Upper lobe of left lung (tissue), 6 donors: Measurements from ENCODE around the gene KCNG2. TPM values are rescaled to one million over a fixed set of nuclear protein-coding genes. Genes with fewer than 3 reads are reported as not detected.

Experiments used
- ATAC-seq, 2 donors: fragments of 200-7000 bp; cut with Tn5 transposase; one replicate each; pipeline ENCODE4 v1.9.1; 2022; ENCODE audit warnings: mild to moderate bottlenecking in 2 of 2, moderate library complexity in 2 of 2; ENCODE audit not compliant: low FRiP score in 2 of 2
- DNase-seq, 2 donors: peaks; one replicate each; pipeline ENCODE4 v3.0.0-alpha.2; 2019 to 2020
- H3K27ac ChIP-seq, 4 donors: fragments of 200-600 bp; sonication (generic); one replicate each; pipeline ENCODE4 v1.5.1; 2016 to 2019
- H3K27me3 ChIP-seq, 4 donors: fragments of 200-600 bp; sonication (generic); one replicate each; pipeline ENCODE4 v1.5.1; 2017 to 2019
- H3K36me3 ChIP-seq, 4 donors: fragments of 200-600 bp; sonication (generic); one replicate each; pipeline ENCODE4 v1.5.1; 2016 to 2019
- H3K4me1 ChIP-seq, 4 donors: fragments of 200-600 bp; sonication (generic); one replicate each; pipeline ENCODE4 v1.5.1; 2018 to 2019
- H3K4me3 ChIP-seq, 4 donors: fragments of 200-600 bp; sonication (generic); one replicate each; pipeline ENCODE4 v1.5.1; 2017 to 2019; ENCODE audit warnings: mild to moderate bottlenecking in 2 of 4, moderate library complexity in 1 of 4
- H3K9me3 ChIP-seq, 4 donors: fragments of 200-600 bp; sonication (generic); one replicate each; pipeline ENCODE4 v1.5.1; 2018 to 2019
- CTCF ChIP-seq, 6 experiments: fragments of 450-650 bp in 4 of 6; fragments of 200-600 bp in 2 of 6; sonication (generic) in 2 of 6; IDR thresholded peaks; one replicate each; pipeline ENCODE4 v1.5.1; 2016 to 2019; ENCODE audit warnings: antibody characterized with exemption in 6 of 6
- EP300 ChIP-seq, 4 donors: sonication (generic); formaldehyde crosslinking; IDR thresholded peaks; one replicate each; pipeline ENCODE4 v1.5.1; 2017; ENCODE audit warnings: antibody characterized with exemption in 4 of 4, control low read depth in 2 of 4
- POLR2A ChIP-seq, 4 donors: fragments of 450-650 bp; IDR thresholded peaks; one replicate each; pipeline ENCODE4 v1.5.1; 2016 to 2017; ENCODE audit warnings: antibody characterized with exemption in 4 of 4, mild to moderate bottlenecking in 2 of 4
- POLR2AphosphoS5 ChIP-seq, 2 donors: sonication (generic); formaldehyde crosslinking; IDR thresholded peaks; one replicate each; pipeline ENCODE4 v1.5.1; 2017; ENCODE audit warnings: antibody characterized with exemption in 2 of 2
- WGBS, 2 donors: methylation state at CpG; one replicate each; pipeline ENCODE4 v1.1.5; 2017 to 2018; 5-methylcytosine and 5-hydroxymethylcytosine counted together
- total RNA-seq, 6 donors: library from RNA; depleted of rRNA in 4 of 6; stranded (reverse); fragments of >200 nt in 4 of 6; gene quantifications; one replicate each; pipeline versions ENCODE4 v1.1.0 to v1.2.1, GENCODE V29; 2016 to 2021
- donor health status: DM: no; HTN: no; CAD: no; lungs with moderate emphysema.
- donor health status: DM: no; HTN: yes; CAD: no; lungs with severe emphysema.

The KCNG2 gene
- total RNA-seq, 6 donors from 2014 or later, result 0.49 to 1.1 (median 0.73) TPM; not detected in 2

GRCh38 chr18:79792096-79792987 is 5.4 kb upstream of the KCNG2 start:
- Histone ChIP-seq H3K27ac (peak overlapping the region; percentile 65 to 84 (median 76)), H3K4me1 (peaks cover 16 to 39% (median 25%) of the 10 kb centered on the region in 4 donors), H3K4me3 (peak overlapping the region in 2 of 4 donors; percentile 6), H3K36me3 (no peaks in the 10 kb centered on the region), H3K9me3 (no peaks in the 10 kb centered on the region), H3K27me3 (peaks cover 0 to 18% (median 13%) of the 10 kb centered on the region in 4 donors)
- no peak for TF ChIP-seq POLR2AphosphoS5 (IDR thresholded peaks at IDR 0.05)
- TF ChIP-seq EP300 (IDR thresholded peaks at IDR 0.05), result no peak
- TF ChIP-seq POLR2A (IDR thresholded peaks at IDR 0.05), result no peak
- no peak for TF ChIP-seq CTCF (IDR thresholded peaks at IDR 0.05)
- peak; percentile 20 to 61 for DNase-seq
- 66 to 75% methylated on average over 46 of the region's 46 CpGs for WGBS, 2 donors
- ATAC-seq, result peak in 1 of 2 donors; percentile 2

- 59 to 68% methylated on average over 4 of the region's 4 CpGs for WGBS, 2 donors
- DNase-seq, result peak in 1 of 2 donors; percentile 48
- peaks cover 0 to 20% (median 12%) of the 10 kb centered on the region in 4 donors for H3K27me3 ChIP-seq
Observed at GRCh38 chr18:79792988-79793355, 4.8 kb upstream of the KCNG2 start.

GRCh38 chr18:79794846-79795245 is 2.9 kb upstream of the KCNG2 start:
- H3K27ac ChIP-seq, result no peak overlapping the region
- ATAC-seq (no peak), DNase-seq (peak in 1 of 2 donors; percentile 46)
- WGBS, 2 donors, result 68 to 86% methylated on average over 17 of the region's 17 CpGs
- H3K9me3 ChIP-seq, result no peaks in the 10 kb centered on the region
- H3K36me3 ChIP-seq, result no peaks in the 10 kb centered on the region
- TF ChIP-seq POLR2AphosphoS5 (IDR thresholded peaks at IDR 0.05) (peak in 1 of 2 donors; percentile 52), CTCF (IDR thresholded peaks at IDR 0.05) (no peak)
- peaks cover 0 to 30% (median 11%) of the 10 kb centered on the region in 4 donors for H3K27me3 ChIP-seq
- H3K4me3 ChIP-seq, result no peak overlapping the region
- peaks cover 27 to 49% (median 38%) of the 10 kb centered on the region in 4 donors for H3K4me1 ChIP-seq

More at GRCh38 chr18:79792988-79793355, 4.8 kb upstream of the KCNG2 start:
- Histone ChIP-seq H3K36me3 (no peaks in the 10 kb centered on the region), H3K27ac (peak overlapping the region; percentile 65 to 84 (median 76)), H3K9me3 (no peaks in the 10 kb centered on the region), H3K4me1 (peaks cover 18 to 41% (median 30%) of the 10 kb centered on the region in 4 donors), H3K4me3 (no peak overlapping the region)
- TF ChIP-seq POLR2A (IDR thresholded peaks at IDR 0.05) (no peak), EP300 (IDR thresholded peaks at IDR 0.05) (no peak), POLR2AphosphoS5 (IDR thresholded peaks at IDR 0.05) (no peak), CTCF (IDR thresholded peaks at IDR 0.05) (no peak)
- ATAC-seq, result no peak

- H3K27ac ChIP-seq, result no peak overlapping the region
- H3K4me3 ChIP-seq, result no peak overlapping the region
- H3K36me3 ChIP-seq, result no peaks in the 10 kb centered on the region
- ATAC-seq, result no peak
- no peak for TF ChIP-seq POLR2AphosphoS5 (IDR thresholded peaks at IDR 0.05)
- TF ChIP-seq POLR2A (IDR thresholded peaks at IDR 0.05), result no peak
- no peak for TF ChIP-seq CTCF (IDR thresholded peaks at IDR 0.05)
- TF ChIP-seq EP300 (IDR thresholded peaks at IDR 0.05), result no peak
- no peak for DNase-seq
- H3K27me3 ChIP-seq, result peaks cover 0 to 31% (median 11%) of the 10 kb centered on the region in 4 donors
- peaks cover 27 to 47% (median 38%) of the 10 kb centered on the region in 4 donors for H3K4me1 ChIP-seq
- 87 to 92% methylated on average over 16 to 19 of the region's 19 CpGs for WGBS, 2 donors
- no peaks in the 10 kb centered on the region for H3K9me3 ChIP-seq
Observed at GRCh38 chr18:79795446-79795845, 2.3 kb upstream of the KCNG2 start.
